GM18951 (cell line): ENCODE measurements around the gene COMMD4.

Source experiments
- POLR2A ChIP-seq: IDR thresholded peaks from 4 replicates; pipeline ENCODE4 v1.6.1; 2011; ENCODE audit warnings: mild to moderate bottlenecking; ENCODE audit not compliant: insufficient read length, insufficient read depth; ENCODE audit errors: extremely low read depth
- in situ Hi-C: fragments of 300-500 bp; cut with MboI; formaldehyde crosslinking; loops from one replicate; pipeline ENCODE4 v1.12.0; 2022; ENCODE audit warnings: low sequenced_read_pairs, mixed read lengths, inconsistent platforms; ENCODE audit not compliant: unreplicated experiment

COMMD4 gene

GRCh38 chr15:75356006-75356405 is 20.1 kb downstream of the COMMD4 start:
- in situ Hi-C loops, result loop anchor here (25.0 kb wide), 1 partner anchor 306 kb away; no protein-coding TSS in a partner anchor
- TF ChIP-seq POLR2A, result no peak

GRCh38 chr15:75356517-75356916 is 20.7 kb downstream of the COMMD4 start:
- no peak for TF ChIP-seq POLR2A
- in situ Hi-C loops, result loop anchor here (25.0 kb wide), 1 partner anchor 306 kb away; no protein-coding TSS in a partner anchor

- in situ Hi-C loops, result loop anchor here (25.0 kb wide), 1 partner anchor 304 kb away; no protein-coding TSS in a partner anchor
- no peak for TF ChIP-seq POLR2A
These were observed 22.3 kb downstream of the COMMD4 start for GRCh38 chr15:75357976-75358673.

GRCh38 chr15:75358771-75359536 is 23.1 kb downstream of the COMMD4 start:
- in situ Hi-C loops, result loop anchor here (25.0 kb wide), 1 partner anchor 303 kb away; no protein-coding TSS in a partner anchor
- TF ChIP-seq POLR2A, result no peak

DNA sequence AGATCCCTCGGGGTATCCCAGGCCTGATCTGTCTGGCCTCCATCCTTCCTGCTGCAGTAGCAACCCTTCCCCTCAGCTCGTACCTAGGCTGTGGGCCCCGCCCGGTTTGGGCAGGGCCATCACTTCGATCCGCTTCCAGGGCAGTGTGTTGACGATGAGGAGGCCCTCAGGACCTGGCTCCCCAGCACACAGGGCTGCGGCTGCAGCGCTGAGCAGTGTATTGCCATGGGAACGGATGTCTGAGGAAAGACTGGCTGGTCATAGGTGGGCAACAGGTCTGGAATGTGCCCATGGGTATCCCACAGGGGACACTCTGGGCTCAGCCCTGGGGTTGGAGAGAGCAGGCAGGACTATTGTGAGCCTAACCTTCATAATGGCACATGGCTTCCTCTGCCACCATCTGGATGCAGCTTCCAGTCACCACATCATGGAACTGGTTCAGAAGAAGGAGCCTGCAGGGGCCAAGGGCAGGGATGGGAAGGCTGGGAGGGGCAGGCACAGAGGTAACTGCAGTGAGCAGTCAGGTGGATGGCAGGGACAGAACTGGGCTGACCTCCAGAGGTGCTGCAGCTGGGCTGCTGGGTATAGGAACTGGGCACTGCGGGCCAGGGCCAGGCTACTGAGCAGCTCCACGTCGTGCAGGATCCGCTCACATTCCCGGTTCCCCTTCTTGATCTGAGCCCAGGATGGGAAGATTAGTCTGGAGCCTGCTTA is 23.8 kb downstream of the COMMD4 start:
- no peak for TF ChIP-seq POLR2A
- in situ Hi-C loops, result loop anchor here (25.0 kb wide), 1 partner anchor 303 kb away; no protein-coding TSS in a partner anchor

- in situ Hi-C loops, result loop anchor here (25.0 kb wide), 1 partner anchor 302 kb away; no protein-coding TSS in a partner anchor
- TF ChIP-seq POLR2A, result no peak
These were observed 24.5 kb downstream of the COMMD4 start for GRCh38 chr15:75360391-75360790.

- TF ChIP-seq POLR2A, result no peak
- in situ Hi-C loops, result loop anchor here (25.0 kb wide), 1 partner anchor 301 kb away; no protein-coding TSS in a partner anchor
These were observed 25.0 kb downstream of the COMMD4 start for GRCh38 chr15:75360856-75361255.

- TF ChIP-seq POLR2A, result no peak
- in situ Hi-C loops, result loop anchor here (25.0 kb wide), 1 partner anchor 301 kb away; no protein-coding TSS in a partner anchor
These were observed 25.6 kb downstream of the COMMD4 start for GRCh38 chr15:75361361-75361988.

- in situ Hi-C loops, result loop anchor here (25.0 kb wide), 1 partner anchor 300 kb away; no protein-coding TSS in a partner anchor
- TF ChIP-seq POLR2A, result no peak
These were observed 26.3 kb downstream of the COMMD4 start for GRCh38 chr15:75361989-75362641.

- in situ Hi-C loops, result loop anchor here (25.0 kb wide), 1 partner anchor 300 kb away; no protein-coding TSS in a partner anchor
- TF ChIP-seq POLR2A, result no peak
These were observed 26.9 kb downstream of the COMMD4 start for GRCh38 chr15:75362642-75363249.

GRCh38 chr15:75363786-75364185 is 27.9 kb downstream of the COMMD4 start:
- in situ Hi-C loops, result loop anchor here (25.0 kb wide), 1 partner anchor 299 kb away; no protein-coding TSS in a partner anchor

More at GRCh38 chr15:75363786-75364185, 27.9 kb downstream of the COMMD4 start:
- no peak for TF ChIP-seq POLR2A
